ENCODE results near the gene THRSP.
"Not testable (repeated sequence)": the region's sequence is repeated elsewhere in the genome, so short reads cannot be mapped to it uniquely, and the experiment has no call there.

THRSP gene

DNA sequence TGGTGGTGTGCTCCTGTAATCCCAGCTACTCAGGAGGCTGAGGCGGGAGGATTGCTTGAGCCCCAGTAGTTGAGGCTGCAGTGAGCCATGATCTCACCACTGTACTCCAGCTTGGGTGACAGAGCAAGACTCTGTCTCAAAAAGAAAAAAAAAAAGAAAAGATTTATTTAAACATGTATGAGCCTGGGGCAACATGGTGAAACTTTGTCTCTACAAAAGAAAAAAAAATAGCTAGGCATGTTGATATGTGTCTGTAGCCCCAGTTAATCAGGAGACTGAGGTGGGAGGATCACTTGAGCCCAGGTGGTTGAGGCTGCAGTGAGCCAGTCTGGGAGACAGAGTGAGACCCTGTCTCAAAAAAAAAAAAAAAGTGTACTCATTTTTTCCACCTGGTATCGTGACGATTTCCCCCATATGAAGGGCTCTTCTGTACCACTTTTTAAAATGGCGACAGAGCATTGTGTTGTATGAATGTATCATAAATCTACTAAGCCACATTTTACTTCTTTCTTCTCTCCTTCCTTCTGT, 24.2 kb upstream of the THRSP start:
- no peak for DNase-seq (ENCODE audit: low read depth in 2 of 2)

DNA sequence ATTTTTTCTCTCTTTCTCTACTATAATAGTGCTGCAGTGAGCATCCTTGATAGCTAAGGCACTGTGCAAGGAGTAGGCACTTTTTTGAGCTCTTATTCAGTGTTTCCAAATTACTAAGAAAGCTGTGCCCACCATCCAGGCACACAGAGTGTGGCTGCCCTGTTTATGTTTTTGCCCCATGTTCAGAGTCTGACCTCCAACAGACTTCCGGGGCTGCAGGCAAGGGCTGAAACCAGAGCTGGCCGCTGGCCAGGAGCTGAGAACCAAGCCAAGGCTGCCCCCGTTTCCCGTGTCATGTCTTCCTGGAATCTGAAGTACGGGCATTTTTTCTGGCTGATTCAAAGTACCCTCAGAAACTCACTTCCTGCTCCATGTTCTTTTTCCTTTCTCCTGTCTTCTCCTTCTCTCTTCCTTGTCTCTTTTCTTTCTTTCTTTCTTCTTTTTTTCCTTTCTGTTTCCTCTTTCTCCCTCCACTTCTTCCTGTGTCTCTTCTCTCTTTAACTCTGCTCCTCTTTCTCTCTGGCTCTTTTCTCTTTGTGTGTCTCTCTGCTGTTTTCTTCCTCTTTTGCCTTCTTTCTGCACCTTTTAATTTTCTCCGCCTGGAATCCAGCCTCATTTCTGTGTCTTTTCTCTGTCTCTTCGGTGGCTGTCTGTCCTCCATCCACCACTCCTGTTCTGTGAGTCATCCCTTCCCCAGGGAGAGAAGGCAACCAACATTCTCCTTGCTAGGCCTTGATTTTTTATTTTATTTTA, 23.6 kb upstream of the THRSP start:
- DNase-seq (ENCODE audit: low read depth in 2 of 2) = peak in 1 of 2 experiments; percentile 5

DNA sequence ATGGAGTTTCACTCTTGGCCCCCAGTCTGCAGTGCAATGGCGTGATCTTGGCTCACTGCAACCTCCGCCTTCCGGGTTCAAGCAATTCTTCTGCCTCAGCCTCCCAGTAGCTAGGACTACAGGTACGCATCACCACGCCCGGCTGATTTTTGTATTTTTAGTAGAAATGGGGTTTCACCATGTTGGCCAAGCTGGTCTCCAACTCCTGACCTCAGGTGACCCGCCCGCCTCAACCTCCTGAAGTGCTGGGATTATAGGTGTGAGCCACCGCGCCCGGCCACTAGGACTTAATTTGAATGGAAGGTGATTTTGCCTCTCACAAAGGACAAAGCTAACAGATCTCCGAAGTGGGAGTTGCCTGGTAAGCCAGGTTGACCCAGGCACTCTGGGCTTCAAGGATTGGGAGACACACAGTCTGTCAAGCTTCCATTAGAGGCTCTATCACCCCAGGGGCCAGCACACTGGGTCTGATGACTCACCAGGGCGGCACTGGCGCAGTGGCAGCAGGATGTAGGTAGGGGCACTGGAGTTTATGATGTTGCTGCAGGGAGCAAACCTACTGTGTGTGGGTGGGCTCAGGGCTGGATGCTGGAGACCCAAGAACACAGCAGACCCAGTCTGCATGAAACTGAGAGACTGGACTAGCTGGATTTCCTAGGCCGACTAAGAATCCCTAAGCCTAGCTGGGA, 22.8 kb upstream of the THRSP start:
- DNase-seq (ENCODE audit: low read depth in 2 of 2) = no peak

DNA sequence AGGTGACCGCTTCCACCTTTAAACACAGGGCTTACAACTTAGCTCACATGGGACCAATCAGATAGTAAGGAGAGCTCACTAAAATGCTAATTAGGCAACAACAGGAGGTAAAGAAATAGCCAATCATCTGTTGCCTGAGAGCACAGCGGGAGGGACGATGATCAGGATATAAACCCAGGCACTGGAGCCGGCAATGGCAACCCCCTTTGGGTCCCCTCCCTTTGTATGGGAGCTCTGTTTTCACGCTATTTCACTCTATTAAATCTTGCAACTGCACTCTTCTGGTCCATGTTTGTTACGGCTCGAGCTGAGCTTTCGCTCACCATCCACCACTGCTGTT, 22.3 kb upstream of the THRSP start:
- not testable (repeated sequence) for DNase-seq (ENCODE audit: low read depth in 2 of 2)

DNA sequence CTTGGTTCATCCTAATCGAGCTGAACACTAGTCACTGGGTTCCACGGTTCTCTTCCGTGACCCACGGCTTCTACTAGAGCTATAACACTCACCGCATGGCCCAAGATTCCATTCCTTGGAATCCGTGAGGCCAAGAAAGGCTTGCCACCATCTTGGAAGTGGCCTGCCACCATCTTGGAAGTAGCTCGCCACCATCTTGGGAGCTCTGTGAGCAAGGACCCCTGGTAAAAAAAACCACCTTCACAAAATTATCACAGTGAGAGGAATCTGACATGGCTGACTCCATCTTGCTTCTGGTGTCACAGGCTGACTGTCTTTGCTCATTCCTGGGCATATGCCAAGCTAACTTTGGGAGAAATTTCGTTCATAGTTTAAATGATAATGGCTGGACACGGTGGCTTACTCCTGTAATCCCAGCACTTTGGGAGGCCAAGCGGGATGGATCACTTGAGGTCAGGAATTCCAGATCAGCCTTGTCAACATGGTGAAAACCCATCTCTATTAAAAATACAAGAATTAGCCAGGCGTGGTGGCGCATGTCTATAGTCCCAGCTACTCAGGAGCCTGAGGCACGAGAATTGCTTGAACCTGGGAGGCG, 21.7 kb upstream of the THRSP start:
- DNase-seq (ENCODE audit: low read depth in 2 of 2) = no peak

DNA sequence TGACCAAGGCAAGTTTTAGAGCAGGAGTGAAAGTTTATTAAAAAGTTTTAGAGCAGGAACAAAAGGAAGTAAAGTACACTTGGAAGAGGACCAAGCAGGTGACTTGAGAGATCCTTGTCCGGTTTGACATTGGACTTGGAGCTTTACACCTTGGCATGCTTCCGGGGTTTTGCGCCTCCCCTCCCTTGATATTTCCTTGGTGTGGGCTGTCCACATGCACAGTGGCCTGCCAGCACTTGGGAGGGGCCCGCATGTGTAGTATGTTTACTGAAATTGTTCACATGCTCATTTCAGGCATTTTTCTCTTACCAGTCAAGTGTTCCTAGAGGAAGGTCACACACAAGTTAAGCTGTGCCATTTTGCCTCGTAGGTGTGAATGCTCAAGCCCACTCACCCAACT, 19.0 kb upstream of the THRSP start:
- no peak for DNase-seq (ENCODE audit: low read depth in 2 of 2)

DNA sequence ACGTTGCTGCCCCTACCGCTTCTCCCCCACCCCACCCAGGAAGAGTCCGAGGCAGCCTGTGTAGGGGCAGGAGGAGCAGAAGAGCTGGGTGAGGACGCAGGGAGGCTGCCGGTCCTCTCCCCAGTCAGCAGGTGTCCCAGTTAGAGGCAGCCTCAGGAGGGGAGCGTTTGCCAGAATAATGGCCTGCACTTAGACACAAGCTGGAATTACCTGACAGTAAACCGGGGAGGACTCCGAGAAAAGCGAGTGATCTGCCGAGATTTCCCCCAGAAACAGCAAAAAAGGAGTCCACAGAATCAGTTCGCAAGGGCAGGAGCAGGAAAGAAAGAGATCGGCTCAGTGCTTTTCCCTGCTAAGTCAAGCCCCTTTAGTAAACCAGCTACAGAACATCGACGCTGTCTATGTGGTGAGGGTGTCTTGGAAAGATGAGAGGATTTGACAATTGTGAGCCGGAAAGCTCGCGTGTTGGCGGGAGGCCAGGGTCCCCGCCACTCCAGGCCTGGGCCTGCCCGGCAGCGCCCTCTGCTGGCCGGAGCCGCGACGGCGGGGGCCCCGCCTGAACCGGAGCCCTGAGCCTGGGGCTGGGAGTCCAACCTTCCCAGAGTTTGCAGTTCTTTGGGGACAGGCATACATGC, 17.7 kb upstream of the THRSP start:
- DNase-seq (ENCODE audit: low read depth in 2 of 2) = peak; percentile 49 to 69

DNA sequence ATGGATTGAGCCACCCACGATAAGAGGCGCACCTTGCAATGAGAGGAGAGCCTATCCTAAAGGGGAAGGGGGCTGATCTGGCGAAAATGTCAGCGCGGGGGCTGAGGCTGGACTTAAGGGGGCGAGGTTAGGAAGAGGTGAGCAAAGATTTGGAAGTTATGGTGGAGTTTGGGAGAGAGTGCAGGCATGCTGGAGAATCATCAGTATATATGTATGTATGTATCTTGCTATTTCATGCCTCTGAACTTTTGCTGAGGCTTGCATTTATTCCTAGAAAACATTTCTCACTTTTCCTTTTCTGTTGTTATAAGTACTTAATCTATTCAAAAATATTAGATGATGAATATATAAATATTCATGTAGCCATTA, 17.2 kb upstream of the THRSP start:
- DNase-seq (ENCODE audit: low read depth in 2 of 2) = no peak

DNA sequence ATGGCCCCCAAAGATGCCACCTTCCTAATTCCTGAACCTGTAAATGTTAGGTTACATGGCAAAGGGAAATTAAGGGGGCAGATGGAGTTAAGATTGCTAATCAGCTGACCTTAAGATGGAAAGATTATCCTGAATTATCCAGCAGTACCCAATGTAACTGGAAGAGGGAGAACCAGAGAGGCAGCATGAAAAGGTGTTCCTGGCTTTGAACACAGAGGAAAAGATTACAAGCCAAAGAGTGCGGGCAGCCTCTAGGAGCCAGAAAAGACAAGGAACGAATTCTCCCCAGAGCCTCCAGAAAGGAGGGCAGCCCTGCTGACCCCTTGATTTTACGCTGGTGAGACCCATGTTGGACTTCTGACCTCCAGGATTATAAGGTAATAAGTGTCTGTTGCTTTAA, 15.1 kb upstream of the THRSP start:
- DNase-seq (ENCODE audit: low read depth in 2 of 2) = no peak

DNA sequence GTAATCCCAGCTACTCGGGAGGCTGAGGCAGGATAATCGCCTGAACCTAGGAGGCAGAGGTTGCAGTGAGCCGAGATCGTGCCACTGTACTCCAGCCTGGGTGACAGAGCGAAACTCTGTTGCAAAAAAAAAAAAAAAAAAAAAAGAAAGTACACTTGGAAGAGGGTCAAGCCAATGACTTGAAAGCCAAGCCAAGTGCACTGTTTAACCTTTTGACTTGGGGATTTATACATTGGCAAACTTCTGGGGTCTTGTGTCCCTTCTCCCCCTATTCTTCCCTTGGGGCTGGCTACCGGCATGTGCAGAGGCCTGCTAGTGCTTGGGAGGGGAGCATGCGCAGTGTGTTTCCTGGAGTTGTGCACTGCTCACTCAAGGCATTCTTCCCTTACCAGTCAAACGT, 14.3 kb upstream of the THRSP start:
- DNase-seq (ENCODE audit: low read depth in 2 of 2) = no peak

DNA sequence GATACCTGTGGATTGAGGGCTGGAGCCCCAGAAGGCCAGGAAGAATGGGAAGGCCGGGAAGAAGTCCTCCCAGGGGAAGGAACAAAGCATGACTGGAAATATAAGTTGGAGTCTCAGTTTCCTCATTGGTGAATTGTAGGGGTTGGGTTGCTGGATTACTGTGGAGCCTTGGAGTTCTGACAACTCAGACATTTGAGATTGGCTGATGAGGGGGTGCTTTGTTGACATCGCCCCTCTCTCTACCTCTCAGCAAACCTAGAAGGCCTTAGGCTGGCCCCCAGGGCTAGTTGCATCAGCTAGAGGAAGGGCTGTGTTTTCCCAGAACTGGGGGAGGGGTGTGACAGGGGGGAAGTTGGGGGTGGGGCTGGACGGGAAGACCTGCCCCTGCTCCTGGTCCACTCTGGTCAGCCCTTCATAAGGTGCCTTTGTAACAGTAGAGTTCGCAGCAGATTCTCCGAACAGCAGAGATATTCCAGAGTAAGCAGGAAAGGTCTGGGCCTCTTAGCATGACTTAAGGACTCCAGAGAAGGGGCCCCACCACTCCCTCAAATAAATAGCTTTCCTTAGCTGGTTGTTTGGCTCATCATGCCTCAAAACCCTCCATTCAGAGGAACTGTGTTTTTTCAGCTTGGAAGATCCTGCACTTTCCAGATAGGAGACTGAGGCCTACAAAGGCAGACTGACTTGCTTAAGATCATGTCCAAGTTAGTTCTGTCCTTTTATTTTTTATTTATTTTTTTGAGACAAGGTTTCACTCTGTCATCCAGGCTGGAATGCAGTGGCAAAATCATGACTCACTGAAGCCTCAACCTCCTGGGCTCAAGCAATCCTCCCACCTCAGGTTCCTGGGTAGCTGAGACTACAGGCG, 12.5 kb upstream of the THRSP start:
- DNase-seq (ENCODE audit: low read depth in 2 of 2) = no peak

DNA sequence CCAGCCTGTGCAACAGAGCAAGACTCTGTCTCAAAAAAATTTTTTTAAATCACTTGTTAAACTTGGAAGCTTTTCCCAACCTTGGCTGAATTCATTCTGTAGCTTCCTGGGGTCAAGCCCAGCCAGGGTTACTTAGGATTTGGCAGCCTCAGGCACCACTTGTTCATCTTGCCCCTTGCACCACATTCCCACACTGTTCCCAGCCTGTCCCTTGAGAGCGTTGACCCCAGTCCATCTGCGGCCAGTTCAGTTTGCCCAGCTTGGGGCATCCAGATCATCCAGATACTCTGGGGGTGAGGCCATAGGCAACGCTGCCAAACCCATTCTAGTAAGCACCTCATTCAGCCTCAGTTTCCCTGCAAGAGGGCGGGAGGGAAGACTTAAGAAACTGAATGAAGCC, 8.7 kb upstream of the THRSP start:
- DNase-seq (ENCODE audit: low read depth in 2 of 2) = no peak

DNA sequence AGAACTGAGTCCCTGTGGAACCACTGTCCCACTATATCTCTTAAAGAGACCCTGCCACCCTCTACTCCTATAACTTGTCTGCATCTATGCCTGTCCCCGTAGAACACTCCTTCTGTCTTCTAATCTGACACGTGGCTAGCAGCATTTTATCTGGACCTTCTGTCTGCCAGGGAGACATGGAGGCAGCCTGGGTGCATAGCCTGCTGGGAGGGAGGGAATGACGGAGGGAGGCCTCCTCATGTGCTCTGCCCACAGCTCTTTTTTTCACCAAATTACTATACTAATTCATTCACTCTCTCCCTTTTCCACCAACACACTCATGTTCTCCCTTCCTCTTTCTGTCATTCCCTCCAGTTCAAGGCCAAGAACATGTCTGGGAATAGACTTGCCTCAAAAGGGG, 7.6 kb upstream of the THRSP start:
- no peak for DNase-seq (ENCODE audit: low read depth in 2 of 2)

DNA sequence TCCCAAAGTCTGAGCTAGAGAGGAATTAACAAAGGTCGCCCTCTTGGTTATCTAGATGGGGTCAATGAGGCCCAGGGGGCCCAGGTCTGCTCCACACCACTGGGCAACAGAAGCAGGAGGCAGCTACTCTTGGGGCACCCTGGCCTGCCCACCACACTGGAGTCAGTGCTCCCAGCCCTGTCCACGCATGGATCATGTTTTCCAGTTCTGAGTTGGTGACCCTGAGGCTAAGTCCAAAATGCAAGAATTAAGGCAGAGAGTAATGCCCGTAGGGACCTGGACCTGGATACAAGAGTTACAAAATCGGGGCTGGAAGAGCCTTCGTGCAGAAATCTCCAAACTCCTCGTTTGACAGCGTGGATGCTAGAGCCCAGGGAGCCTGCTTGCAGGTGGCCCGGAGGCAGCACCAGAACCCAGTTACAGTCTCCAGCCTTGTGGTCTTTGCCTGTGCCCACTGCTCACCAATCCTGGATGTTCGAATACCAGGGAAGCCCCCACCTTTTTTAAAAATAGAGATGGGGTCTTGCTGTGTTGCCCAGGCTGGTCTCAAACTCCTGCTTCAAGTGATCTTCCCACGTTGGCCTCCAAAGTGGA, 6.1 kb upstream of the THRSP start:
- DNase-seq (ENCODE audit: low read depth in 2 of 2) = no peak

DNA sequence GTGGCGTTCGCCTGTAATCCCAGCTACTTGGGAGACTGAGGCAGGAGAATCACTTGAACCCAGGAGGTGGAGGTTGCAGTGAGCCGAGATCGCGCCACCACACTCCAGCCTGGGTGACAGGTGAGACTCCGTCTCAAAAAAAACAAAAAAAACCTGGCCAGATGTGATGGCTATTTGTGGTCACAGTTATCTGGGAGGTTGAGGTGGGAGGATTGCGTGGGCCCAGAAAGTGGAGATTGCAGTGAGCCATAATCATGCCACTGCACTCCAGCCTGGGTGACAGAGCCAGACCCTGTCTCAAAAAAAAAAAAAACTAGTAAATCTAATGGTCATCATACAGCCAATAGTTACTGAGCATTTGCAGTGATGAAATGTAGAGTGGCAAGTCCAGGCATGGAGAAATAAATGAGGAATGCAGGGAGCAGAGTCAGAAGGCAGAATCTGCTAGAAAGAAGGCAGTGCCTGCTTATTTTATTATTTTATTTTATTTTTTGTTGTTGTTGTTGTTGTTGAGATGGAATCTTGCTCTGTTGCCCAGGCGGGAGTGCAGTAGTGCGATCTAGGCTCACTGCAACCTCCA, 3.8 kb upstream of the THRSP start:
- not testable (repeated sequence) for DNase-seq (ENCODE audit: low read depth in 2 of 2)

DNA sequence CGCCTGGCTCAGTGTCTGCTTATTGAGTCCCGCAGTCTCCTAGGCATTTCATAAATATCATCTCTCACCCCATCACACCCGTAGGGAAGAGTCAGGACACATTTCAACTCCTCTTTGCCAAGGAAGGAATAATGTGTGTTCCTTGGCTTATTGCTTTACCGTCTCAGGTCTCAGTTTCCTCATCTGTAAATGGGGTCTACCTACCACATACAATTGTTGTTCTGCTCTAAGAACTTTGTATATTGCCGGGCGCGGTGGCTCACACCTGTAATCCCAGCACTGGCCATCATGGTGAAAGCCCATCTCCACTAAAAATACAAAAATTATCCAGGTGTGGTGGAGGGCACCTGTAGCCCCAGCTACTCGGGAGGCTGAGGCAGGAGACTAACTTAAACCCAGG, 3.1 kb upstream of the THRSP start:
- no peak for DNase-seq (ENCODE audit: low read depth in 2 of 2)

DNA sequence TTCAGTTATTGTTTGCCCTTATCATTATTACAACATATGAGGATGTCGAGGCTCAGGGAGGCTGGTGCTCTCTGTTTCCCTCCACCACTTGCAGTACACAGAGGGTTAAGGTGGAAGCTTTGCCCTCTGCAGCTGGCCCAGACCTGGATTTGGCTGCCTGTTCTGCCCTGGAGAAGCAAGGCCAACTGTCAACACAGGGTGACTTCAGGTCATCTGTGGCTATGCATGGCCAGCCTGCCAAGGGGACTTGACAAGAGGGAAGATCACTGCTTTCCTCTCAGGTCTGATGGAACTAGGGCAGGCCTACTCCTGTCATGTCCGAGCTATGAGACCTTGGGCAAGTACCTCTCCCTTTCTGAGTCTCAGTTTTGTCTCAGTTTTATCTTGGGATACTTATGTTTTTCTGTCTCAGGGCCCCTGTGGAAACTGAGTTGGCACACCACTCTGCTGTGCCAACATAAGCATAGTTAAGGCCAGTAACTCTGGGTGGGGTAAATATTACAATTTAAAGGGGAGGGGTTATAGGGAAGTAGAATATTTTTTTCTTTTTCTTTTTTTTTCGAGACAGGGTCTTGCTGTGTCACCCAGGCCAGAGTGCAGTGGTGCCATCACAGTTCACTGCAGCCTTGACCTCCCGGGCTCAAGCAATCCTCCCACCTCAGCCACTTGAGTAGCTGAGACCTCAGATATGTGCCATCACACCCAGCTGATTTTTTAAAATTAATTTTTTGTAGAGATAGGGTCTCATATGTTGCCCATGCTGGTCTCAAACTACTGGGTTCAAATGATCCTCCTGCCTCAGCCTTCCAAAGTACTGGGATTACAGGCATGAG, 2.4 kb upstream of the THRSP start:
- no peak for DNase-seq (ENCODE audit: low read depth in 2 of 2)

DNA sequence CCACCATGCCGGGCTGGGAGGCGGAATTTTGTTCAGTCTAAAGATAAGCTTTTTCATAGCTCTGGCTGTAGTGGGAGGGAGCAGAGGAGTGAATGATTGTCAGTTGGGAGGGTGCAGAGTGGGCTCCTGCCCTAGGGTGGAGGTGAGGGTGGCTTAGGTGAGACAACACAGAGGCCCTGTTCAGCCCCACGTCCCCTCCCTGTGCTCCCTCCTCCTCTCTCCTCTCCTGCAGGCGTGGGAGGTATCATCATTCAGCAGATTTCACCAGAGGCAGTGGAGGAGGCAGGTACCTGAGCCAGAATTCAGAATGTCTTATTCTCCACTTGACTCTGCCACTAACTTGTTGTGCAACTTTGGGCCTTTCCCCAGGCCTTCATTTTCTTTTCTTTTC, 1.7 kb upstream of the THRSP start:
- DNase-seq (ENCODE audit: low read depth in 2 of 2) = no peak

DNA sequence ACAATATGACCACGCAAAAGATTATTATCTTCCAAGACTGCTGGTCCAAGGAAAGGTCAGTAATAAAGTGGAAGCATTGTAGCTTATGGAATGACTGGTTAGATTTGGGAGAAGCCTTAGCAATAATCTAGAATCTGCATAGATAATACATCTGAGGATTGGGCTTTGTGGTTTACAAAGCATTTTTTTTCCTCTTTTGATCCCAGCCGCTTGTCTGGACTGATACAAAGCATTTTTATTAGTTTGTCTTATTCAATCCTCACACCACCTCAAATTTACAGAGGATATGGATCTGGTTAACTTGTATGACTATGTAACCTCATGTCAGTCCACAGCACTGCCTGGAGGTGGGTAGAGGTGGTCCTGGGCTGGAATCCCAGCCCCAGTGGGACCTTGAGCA, 990 bp upstream of the THRSP start:
- DNase-seq (ENCODE audit: low read depth in 2 of 2) = no peak

DNA sequence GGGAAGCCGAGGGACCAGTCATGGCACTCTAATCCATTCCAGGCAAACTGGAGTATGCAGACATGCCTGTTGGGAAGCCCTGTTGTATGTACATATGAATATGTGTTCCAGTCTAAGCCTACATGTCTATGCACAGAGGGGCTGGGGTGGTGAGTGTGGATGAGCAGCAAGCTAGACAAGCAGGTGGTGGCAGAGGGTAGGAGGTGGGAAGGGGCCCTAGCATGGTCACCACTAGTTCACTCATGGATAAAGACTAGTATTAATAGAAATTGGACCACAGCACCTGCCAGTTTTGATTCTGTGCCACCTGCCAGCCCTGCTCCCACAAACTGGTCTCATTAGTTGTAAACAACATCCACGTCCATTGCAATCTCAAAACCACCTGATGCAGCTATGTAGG, 1.5 kb downstream of the THRSP start:
- DNase-seq (ENCODE audit: low read depth in 2 of 2) = no peak
